HEK293 (cell line): ENCODE data around the gene ARHGEF7.

Experiments
- MEIS1 ChIP-seq: sonication (generic); formaldehyde crosslinking; IDR thresholded peaks from 2 replicates; pipeline ENCODE4 v1.8.1; 2022; ENCODE audit warnings: missing genetic modification reagents, mild to moderate bottlenecking, borderline replicate concordance
- PRDM1 ChIP-seq: fragments of 450-650 bp; formaldehyde crosslinking; IDR thresholded peaks from 2 replicates; pipeline ENCODE4; 2016; ENCODE audit warnings: missing biosample characterization, missing genetic modification characterization
- SP7 ChIP-seq: fragments of 450-650 bp; formaldehyde crosslinking; IDR thresholded peaks from 2 replicates; pipeline ENCODE4 v1.5.1; 2016; ENCODE audit warnings: missing biosample characterization, missing genetic modification characterization
- TCF7L2 ChIP-seq: IDR thresholded peaks from 2 replicates; pipeline ENCODE4 v1.6.1; 2011; ENCODE audit warnings: low read depth, mild to moderate bottlenecking, inconsistent platforms, low read length, moderate library complexity, borderline replicate concordance
- ZFP37 ChIP-seq: fragments of 450-650 bp; formaldehyde crosslinking; IDR thresholded peaks from 2 replicates; pipeline ENCODE4 v1.5.1; 2016; ENCODE audit warnings: missing biosample characterization, missing genetic modification characterization
- ZNF175 ChIP-seq: fragments of 450-650 bp; formaldehyde crosslinking; IDR thresholded peaks from 2 replicates; pipeline ENCODE4 v1.5.1; 2016; ENCODE audit warnings: missing biosample characterization, missing genetic modification characterization
- ZNF510 ChIP-seq: fragments of 450-650 bp; formaldehyde crosslinking; IDR thresholded peaks from 2 replicates; pipeline ENCODE4 v1.5.1; 2018; ENCODE audit warnings: mild to moderate bottlenecking, missing genetic modification characterization, missing biosample characterization; ENCODE audit not compliant: insufficient replicate concordance
- ZNF791 ChIP-seq: fragments of 450-650 bp; formaldehyde crosslinking; IDR thresholded peaks from 2 replicates; pipeline ENCODE4 v1.5.1; 2016; ENCODE audit warnings: missing biosample characterization, missing genetic modification characterization
- ZNF830 ChIP-seq: fragments of 450-650 bp; IDR thresholded peaks from 2 replicates; pipeline ENCODE4 v1.5.0; 2018; ENCODE audit warnings: missing biosample characterization, missing genetic modification characterization, low read depth, mild to moderate bottlenecking, moderate library complexity
- TF ChIP-seq, protein P1 (sequence below): fragments of 450-650 bp; formaldehyde crosslinking; conservative IDR thresholded peaks from 2 replicates; pipeline ENCODE4 v1.5.1; 2016; ENCODE audit warnings: low read depth, missing biosample characterization, missing genetic modification characterization
- TF ChIP-seq, protein P2 (sequence below): sonication (generic); formaldehyde crosslinking; IDR thresholded peaks from 2 replicates; pipeline ENCODE4 v1.8.1; 2022; ENCODE audit warnings: mild to moderate bottlenecking, moderate library complexity, missing genetic modification reagents
- TF ChIP-seq, protein P3 (sequence below): fragments of 450-650 bp; formaldehyde crosslinking; IDR thresholded peaks from 2 replicates; pipeline ENCODE4 v1.5.1; 2016; ENCODE audit warnings: missing biosample characterization, missing genetic modification characterization
- TF ChIP-seq, protein P4 (sequence below): fragments of 450-650 bp; formaldehyde crosslinking; IDR thresholded peaks from 2 replicates; pipeline ENCODE4; 2016; ENCODE audit warnings: missing biosample characterization, missing genetic modification characterization
- TF ChIP-seq, protein P5 (sequence below): fragments of 450-650 bp; formaldehyde crosslinking; IDR thresholded peaks from 2 replicates; pipeline ENCODE4 v1.5.1; 2016; ENCODE audit warnings: missing biosample characterization, missing genetic modification characterization

DNA sequence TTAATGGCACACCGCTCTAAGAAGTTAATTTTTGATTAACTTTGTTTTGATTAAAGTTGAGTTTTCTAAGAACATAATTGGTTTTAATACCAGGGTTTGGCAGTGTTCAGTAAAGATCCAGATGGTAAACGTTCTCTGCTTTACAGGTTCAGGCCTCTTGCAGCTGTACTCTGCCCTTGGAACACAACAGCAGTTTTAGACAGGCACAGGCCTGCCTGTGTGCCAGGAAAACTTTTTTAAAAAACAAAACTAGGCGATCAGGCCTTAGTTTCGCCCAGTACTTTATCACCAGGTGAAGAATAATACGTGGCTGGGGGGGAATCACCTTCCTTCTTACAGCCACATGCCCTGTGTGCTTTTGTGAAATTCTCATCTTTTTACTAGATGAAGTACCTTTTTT lies 167.3 kb downstream of the ARHGEF7 start:
- TF ChIP-seq, protein P1, sequence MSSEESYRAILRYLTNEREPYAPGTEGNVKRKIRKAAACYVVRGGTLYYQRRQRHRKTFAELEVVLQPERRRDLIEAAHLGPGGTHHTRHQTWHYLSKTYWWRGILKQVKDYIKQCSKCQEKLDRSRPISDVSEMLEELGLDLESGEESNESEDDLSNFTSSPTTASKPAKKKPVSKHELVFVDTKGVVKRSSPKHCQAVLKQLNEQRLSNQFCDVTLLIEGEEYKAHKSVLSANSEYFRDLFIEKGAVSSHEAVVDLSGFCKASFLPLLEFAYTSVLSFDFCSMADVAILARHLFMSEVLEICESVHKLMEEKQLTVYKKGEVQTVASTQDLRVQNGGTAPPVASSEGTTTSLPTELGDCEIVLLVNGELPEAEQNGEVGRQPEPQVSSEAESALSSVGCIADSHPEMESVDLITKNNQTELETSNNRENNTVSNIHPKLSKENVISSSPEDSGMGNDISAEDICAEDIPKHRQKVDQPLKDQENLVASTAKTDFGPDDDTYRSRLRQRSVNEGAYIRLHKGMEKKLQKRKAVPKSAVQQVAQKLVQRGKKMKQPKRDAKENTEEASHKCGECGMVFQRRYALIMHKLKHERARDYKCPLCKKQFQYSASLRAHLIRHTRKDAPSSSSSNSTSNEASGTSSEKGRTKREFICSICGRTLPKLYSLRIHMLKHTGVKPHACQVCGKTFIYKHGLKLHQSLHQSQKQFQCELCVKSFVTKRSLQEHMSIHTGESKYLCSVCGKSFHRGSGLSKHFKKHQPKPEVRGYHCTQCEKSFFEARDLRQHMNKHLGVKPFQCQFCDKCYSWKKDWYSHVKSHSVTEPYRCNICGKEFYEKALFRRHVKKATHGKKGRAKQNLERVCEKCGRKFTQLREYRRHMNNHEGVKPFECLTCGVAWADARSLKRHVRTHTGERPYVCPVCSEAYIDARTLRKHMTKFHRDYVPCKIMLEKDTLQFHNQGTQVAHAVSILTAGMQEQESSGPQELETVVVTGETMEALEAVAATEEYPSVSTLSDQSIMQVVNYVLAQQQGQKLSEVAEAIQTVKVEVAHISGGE, result no peak
- TF ChIP-seq ZNF830 (tag by site-specific recombination) (no peak), ZFP37 (no peak), SP7 (tag by site-specific recombination) (no peak), PRDM1 (no peak), TCF7L2 (no peak), ZNF175 (no peak), ZNF791 (tag by site-specific recombination) (no peak), MEIS1 (CRISPR knock-in tag) (no peak), ZNF510 (no peak)
- TF ChIP-seq, protein P2, sequence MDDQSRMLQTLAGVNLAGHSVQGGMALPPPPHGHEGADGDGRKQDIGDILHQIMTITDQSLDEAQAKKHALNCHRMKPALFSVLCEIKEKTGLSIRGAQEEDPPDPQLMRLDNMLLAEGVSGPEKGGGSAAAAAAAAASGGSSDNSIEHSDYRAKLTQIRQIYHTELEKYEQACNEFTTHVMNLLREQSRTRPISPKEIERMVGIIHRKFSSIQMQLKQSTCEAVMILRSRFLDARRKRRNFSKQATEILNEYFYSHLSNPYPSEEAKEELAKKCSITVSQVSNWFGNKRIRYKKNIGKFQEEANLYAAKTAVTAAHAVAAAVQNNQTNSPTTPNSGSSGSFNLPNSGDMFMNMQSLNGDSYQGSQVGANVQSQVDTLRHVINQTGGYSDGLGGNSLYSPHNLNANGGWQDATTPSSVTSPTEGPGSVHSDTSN (CRISPR knock-in tag), result no peak
- TF ChIP-seq, protein P3, sequence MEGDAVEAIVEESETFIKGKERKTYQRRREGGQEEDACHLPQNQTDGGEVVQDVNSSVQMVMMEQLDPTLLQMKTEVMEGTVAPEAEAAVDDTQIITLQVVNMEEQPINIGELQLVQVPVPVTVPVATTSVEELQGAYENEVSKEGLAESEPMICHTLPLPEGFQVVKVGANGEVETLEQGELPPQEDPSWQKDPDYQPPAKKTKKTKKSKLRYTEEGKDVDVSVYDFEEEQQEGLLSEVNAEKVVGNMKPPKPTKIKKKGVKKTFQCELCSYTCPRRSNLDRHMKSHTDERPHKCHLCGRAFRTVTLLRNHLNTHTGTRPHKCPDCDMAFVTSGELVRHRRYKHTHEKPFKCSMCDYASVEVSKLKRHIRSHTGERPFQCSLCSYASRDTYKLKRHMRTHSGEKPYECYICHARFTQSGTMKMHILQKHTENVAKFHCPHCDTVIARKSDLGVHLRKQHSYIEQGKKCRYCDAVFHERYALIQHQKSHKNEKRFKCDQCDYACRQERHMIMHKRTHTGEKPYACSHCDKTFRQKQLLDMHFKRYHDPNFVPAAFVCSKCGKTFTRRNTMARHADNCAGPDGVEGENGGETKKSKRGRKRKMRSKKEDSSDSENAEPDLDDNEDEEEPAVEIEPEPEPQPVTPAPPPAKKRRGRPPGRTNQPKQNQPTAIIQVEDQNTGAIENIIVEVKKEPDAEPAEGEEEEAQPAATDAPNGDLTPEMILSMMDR (tag by site-specific recombination), result no peak
- TF ChIP-seq, protein P4, sequence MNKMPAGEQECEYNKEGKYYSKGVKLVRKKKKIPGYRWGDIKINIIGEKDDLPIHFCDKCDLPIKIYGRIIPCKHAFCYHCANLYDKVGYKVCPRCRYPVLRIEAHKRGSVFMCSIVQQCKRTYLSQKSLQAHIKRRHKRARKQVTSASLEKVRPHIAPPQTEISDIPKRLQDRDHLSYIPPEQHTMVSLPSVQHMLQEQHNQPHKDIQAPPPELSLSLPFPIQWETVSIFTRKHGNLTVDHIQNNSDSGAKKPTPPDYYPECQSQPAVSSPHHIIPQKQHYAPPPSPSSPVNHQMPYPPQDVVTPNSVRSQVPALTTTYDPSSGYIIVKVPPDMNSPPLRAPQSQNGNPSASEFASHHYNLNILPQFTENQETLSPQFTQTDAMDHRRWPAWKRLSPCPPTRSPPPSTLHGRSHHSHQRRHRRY (tag by site-specific recombination), result no peak
- TF ChIP-seq, protein P5, sequence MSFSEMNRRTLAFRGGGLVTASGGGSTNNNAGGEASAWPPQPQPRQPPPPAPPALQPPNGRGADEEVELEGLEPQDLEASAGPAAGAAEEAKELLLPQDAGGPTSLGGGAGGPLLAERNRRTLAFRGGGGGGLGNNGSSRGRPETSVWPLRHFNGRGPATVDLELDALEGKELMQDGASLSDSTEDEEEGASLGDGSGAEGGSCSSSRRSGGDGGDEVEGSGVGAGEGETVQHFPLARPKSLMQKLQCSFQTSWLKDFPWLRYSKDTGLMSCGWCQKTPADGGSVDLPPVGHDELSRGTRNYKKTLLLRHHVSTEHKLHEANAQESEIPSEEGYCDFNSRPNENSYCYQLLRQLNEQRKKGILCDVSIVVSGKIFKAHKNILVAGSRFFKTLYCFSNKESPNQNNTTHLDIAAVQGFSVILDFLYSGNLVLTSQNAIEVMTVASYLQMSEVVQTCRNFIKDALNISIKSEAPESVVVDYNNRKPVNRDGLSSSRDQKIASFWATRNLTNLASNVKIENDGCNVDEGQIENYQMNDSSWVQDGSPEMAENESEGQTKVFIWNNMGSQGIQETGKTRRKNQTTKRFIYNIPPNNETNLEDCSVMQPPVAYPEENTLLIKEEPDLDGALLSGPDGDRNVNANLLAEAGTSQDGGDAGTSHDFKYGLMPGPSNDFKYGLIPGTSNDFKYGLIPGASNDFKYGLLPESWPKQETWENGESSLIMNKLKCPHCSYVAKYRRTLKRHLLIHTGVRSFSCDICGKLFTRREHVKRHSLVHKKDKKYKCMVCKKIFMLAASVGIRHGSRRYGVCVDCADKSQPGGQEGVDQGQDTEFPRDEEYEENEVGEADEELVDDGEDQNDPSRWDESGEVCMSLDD (tag by site-specific recombination), result no peak
